Caco-2 (cell line): Measurements from ENCODE around the gene ABHD17B. TPM values are rescaled to one million over a fixed set of nuclear protein-coding genes. Genes with fewer than 3 reads are reported as not detected.

Experiments
- BruUV-seq: library from RNA; stranded (reverse); fragments of 400-500 nt; replicated peaks from 2 replicates; lab custom pipeline; 2021; lab: Mats Ljungman, UMichigan
- CTCF ChIA-PET: fragments of 300-600 bp; sonication (Branson Sonifier 250); formaldehyde crosslinking; loops from one replicate; lab custom pipeline; 2022; ENCODE audit warnings: antibody characterized with exemption; lab: Charles Lee
- POLR2A ChIA-PET: fragments of 300-600 bp; sonication (Branson Sonifier 250); formaldehyde crosslinking; loops from one replicate; lab custom pipeline; 2022; ENCODE audit warnings: antibody characterized with exemption; lab: Charles Lee
- DNase-seq, 2 experiments: peaks; one replicate each; pipeline versions ENCODE4 v3.0.0 to v3.0.0-alpha.2; 2020 to 2022
- H3K27me3 ChIP-seq: replicated peaks from 2 replicates; pipeline ENCODE4 v1.6.0; 2011; ENCODE audit warnings: low read length; ENCODE audit not compliant: control insufficient read depth, insufficient read depth
- H3K36me3 ChIP-seq: 2 replicates; pipeline ENCODE4 v1.5.1; 2011; ENCODE audit warnings: low read length; ENCODE audit not compliant: control insufficient read depth, insufficient read depth
- H3K4me1 ChIP-seq: fragments of 250-450 bp; sonication (Bioruptor Pico); 2 replicates; pipeline ENCODE4 v1.5.1; 2020; ENCODE audit warnings: mild to moderate bottlenecking
- H3K4me3 ChIP-seq: 2 replicates; pipeline ENCODE4 v1.5.1; 2011; ENCODE audit warnings: low read depth, mild to moderate bottlenecking, control low read depth, low read length
- H3K9me3 ChIP-seq: fragments of 250-450 bp; sonication (Bioruptor Pico); 2 replicates; pipeline ENCODE4 v1.5.1; 2020; ENCODE audit warnings: mild to moderate bottlenecking, moderate library complexity
- H3K27ac Mint-ChIP-seq: one replicate; pipeline ENCODE4 v1.8.0; 2022; ENCODE audit warnings: mixed read lengths; ENCODE audit not compliant: unreplicated experiment
- H3K27me3 Mint-ChIP-seq: one replicate; pipeline ENCODE4 v1.8.0; 2022; ENCODE audit warnings: mixed read lengths; ENCODE audit not compliant: insufficient read depth, unreplicated experiment
- H3K36me3 Mint-ChIP-seq: one replicate; pipeline ENCODE4 v1.8.0; 2022; ENCODE audit warnings: mild to moderate bottlenecking, mixed read lengths; ENCODE audit not compliant: insufficient read depth, unreplicated experiment
- H3K4me1 Mint-ChIP-seq: one replicate; pipeline ENCODE4 v1.8.0; 2022; ENCODE audit warnings: low read depth, mixed read lengths; ENCODE audit not compliant: unreplicated experiment
- H3K4me3 Mint-ChIP-seq: one replicate; pipeline ENCODE4 v1.8.0; 2022; ENCODE audit warnings: mild to moderate bottlenecking, moderate library complexity, mixed read lengths; ENCODE audit not compliant: unreplicated experiment
- H3K9me3 Mint-ChIP-seq: one replicate; pipeline ENCODE4 v1.8.0; 2022; ENCODE audit warnings: mixed read lengths; ENCODE audit not compliant: unreplicated experiment
- CTCF ChIP-seq, 2 experiments: fragments of 200-600 bp in 1 of 2; IDR thresholded peaks; 1 replicate in 1 of 2; 2 replicates in 1 of 2; pipeline versions ENCODE4 v1.5.1 to v1.8.0; 2011 to 2022; ENCODE audit warnings: antibody characterized with exemption in 1 of 2, control low read depth in 1 of 2, inconsistent platforms in 1 of 2, low read depth in 1 of 2, low read length in 1 of 2, mild to moderate bottlenecking in 1 of 2, moderate library complexity in 1 of 2; ENCODE audit not compliant: insufficient read depth in 1 of 2, severe bottlenecking in 1 of 2, unreplicated experiment in 1 of 2
- intact Hi-C: fragments of 100-400 bp; cut with micrococcal nuclease; formaldehyde crosslinking; loops from one replicate; pipeline ENCODE4 v1.10.0; 2022; ENCODE audit not compliant: unreplicated experiment
- total RNA-seq: library from RNA; stranded (reverse); gene quantifications from 2 replicates; pipeline ENCODE4 v1.2.3, GENCODE V29; 2022

The ABHD17B gene
- total RNA-seq, 1 experiment from 2014 or later: 6.9 TPM

- ChIA-PET POLR2A (no interaction called here), CTCF (no interaction called here)
- H3K4me3 Mint-ChIP-seq: no peak overlapping the region
- H3K27ac Mint-ChIP-seq: no peak overlapping the region
- no peak overlapping the region for H3K4me3 ChIP-seq
- H3K9me3 Mint-ChIP-seq: no peaks in the 10 kb centered on the region
- no peaks in the 10 kb centered on the region for H3K27me3 ChIP-seq
- no peak for DNase-seq
- no peaks in the 10 kb centered on the region for H3K9me3 ChIP-seq
- H3K27me3 Mint-ChIP-seq: no peaks in the 10 kb centered on the region
- BruUV-seq: no TSS peak
- intact Hi-C loops: no loop called here
- H3K4me1 ChIP-seq: no peaks in the 10 kb centered on the region
- no peaks in the 10 kb centered on the region for H3K36me3 Mint-ChIP-seq
- H3K4me1 Mint-ChIP-seq: no peaks in the 10 kb centered on the region
- no peak for TF ChIP-seq CTCF (IDR thresholded peaks at IDR 0.05; ENCODE audit: insufficient read depth in 1 of 2, low read depth in 1 of 2, low read length in 1 of 2, severe bottlenecking in 1 of 2, unreplicated experiment in 1 of 2)
- no peaks in the 10 kb centered on the region for H3K36me3 ChIP-seq
Observed at GRCh38 chr9:71875345-71875744, 35.6 kb downstream of the ABHD17B start.

GRCh38 chr9:71863631-71864030 lies 47.4 kb downstream of the ABHD17B start:
- no peak for TF ChIP-seq CTCF (IDR thresholded peaks at IDR 0.05; ENCODE audit: insufficient read depth in 1 of 2, low read depth in 1 of 2, low read length in 1 of 2, severe bottlenecking in 1 of 2, unreplicated experiment in 1 of 2)
- POLR2A ChIA-PET: interaction anchor here (1.4 kb wide), 1 partner anchor 48 kb away, joined by 4 read pairs; the partner anchor contains the start of genes ABHD17B and C9orf85

GRCh38 chr9:71861618-71862017 lies 49.4 kb downstream of the ABHD17B start:
- intact Hi-C loops: no loop called here
- DNase-seq: no peak
- Histone ChIP-seq H3K4me3 (no peak overlapping the region), H3K36me3 (no peaks in the 10 kb centered on the region), H3K27me3 (no peaks in the 10 kb centered on the region), H3K9me3 (no peaks in the 10 kb centered on the region), H3K4me1 (no peaks in the 10 kb centered on the region)
- H3K9me3 Mint-ChIP-seq: no peaks in the 10 kb centered on the region
- POLR2A ChIA-PET: no interaction called here
- no peaks in the 10 kb centered on the region for H3K36me3 Mint-ChIP-seq
- H3K27ac Mint-ChIP-seq: no peak overlapping the region
- CTCF ChIA-PET: no interaction called here
- no peaks in the 10 kb centered on the region for H3K27me3 Mint-ChIP-seq
- no peak overlapping the region for H3K4me3 Mint-ChIP-seq
- H3K4me1 Mint-ChIP-seq: no peaks in the 10 kb centered on the region
- no TSS peak for BruUV-seq
- TF ChIP-seq CTCF (IDR thresholded peaks at IDR 0.05; ENCODE audit: insufficient read depth in 1 of 2, low read depth in 1 of 2, low read length in 1 of 2, severe bottlenecking in 1 of 2, unreplicated experiment in 1 of 2): no peak

More at GRCh38 chr9:71863631-71864030, 47.4 kb downstream of the ABHD17B start:
- no peaks in the 10 kb centered on the region for H3K4me1 Mint-ChIP-seq
- H3K9me3 ChIP-seq: no peaks in the 10 kb centered on the region
- no peaks in the 10 kb centered on the region for H3K27me3 ChIP-seq
- H3K4me3 Mint-ChIP-seq: no peak overlapping the region
- intact Hi-C loops: no loop called here
- H3K36me3 ChIP-seq: no peaks in the 10 kb centered on the region
- no peak overlapping the region for H3K4me3 ChIP-seq
- H3K27ac Mint-ChIP-seq: no peak overlapping the region
- H3K4me1 ChIP-seq: no peaks in the 10 kb centered on the region
- H3K9me3 Mint-ChIP-seq: no peaks in the 10 kb centered on the region
- BruUV-seq: no TSS peak
- DNase-seq: no peak
- H3K27me3 Mint-ChIP-seq: no peaks in the 10 kb centered on the region
- CTCF ChIA-PET: no interaction called here
- no peaks in the 10 kb centered on the region for H3K36me3 Mint-ChIP-seq
